ENCODE results near the gene MYEF2.

Gene MYEF2, protein sequence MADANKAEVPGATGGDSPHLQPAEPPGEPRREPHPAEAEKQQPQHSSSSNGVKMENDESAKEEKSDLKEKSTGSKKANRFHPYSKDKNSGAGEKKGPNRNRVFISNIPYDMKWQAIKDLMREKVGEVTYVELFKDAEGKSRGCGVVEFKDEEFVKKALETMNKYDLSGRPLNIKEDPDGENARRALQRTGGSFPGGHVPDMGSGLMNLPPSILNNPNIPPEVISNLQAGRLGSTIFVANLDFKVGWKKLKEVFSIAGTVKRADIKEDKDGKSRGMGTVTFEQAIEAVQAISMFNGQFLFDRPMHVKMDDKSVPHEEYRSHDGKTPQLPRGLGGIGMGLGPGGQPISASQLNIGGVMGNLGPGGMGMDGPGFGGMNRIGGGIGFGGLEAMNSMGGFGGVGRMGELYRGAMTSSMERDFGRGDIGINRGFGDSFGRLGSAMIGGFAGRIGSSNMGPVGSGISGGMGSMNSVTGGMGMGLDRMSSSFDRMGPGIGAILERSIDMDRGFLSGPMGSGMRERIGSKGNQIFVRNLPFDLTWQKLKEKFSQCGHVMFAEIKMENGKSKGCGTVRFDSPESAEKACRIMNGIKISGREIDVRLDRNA

DNA sequence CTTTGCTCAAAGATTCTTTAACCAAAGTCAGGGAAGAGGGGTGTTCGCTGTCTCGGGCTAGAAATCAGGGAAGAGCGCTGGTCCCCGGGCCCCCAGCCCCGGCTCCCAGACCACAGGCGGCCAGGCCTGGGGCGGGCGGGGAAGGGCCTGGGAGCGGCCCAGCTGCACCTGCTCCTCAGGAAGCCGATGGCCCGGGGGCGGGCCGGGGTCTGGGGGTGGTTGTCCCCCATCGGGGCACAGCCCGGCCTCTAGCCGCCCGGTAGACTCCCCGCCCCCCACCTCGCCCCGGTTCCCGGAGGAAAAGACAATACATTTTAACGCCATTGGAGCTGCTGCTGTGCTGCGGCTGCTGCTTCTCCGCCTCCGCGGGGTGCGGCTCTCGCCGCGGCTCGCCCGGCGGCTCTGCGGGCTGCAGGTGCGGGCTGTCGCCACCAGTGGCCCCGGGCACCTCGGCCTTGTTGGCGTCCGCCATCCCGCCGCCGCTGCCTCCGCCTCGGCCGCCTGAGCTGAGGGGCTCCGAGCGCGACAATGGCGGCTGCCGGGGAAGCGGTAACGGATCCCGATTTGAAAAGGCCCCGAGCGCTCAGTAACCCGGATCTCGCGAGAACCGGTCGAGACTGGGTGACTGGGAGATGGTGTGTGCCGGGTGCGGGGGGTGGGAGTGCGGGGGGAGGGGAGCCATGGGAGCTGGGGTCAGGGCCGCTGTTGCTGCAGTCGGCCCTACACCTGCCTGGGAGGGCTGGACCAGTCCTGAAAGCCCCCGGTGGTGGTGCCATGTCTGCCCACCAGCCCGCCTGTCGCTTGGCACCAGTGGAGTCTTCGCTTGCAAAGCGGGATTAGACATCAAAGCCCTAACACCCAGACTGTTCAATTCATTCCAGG is at the start of gene MYEF2:
Gene MYEF2 (minus strand): TSS at position 530 of the 882 bp plus-strand sequence. CDS start 58 bp downstream, at position 472.
- in situ Hi-C loops (cut with HindIII; ENCODE audit: low sequenced_read_pairs): no loop called here

DNA sequence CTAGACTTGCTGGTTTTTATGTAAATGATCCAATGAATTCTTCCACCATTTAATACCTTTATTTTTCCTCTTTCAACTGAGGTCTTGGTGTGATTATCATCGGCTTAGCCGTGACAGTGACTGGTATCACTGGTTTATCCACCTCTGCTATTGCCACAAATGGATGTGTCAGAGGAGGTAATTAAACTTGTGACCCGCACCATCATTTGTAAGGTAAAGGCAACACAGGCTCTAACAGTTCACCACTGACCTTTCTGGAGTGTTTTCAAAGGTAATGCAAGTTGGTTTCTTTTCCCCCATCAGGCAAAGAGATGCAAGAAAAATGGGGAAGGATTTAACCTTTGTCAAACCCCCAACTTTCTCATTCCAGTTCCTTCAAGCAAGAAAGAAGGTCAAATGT is 47.7 kb upstream of the MYEF2 start:
- in situ Hi-C loops (cut with HindIII; ENCODE audit: low sequenced_read_pairs): loop anchor here (25.0 kb wide), 1 partner anchor 88 kb away; no protein-coding TSS in a partner anchor

DNA sequence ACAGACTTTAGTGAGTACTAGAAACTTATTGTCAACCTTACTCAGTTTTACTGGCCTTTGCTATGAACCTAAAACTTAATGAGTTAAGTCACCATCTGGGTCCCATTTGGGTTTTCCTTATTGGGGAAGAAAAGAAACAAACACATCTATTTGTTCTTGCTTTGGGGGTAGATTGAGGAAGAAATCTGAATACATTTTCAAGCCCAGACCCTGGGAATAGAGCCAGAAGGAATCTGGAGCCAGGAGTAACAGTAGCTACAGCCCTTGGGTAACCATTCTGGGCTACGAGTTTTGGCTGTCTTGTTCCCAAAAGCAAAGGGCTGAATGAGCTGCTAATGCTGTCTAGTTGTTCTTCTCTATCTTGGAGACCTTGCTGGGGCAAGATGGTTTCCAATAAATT is 44.5 kb upstream of the MYEF2 start:
- in situ Hi-C loops (cut with HindIII; ENCODE audit: low sequenced_read_pairs): no loop called here

DNA sequence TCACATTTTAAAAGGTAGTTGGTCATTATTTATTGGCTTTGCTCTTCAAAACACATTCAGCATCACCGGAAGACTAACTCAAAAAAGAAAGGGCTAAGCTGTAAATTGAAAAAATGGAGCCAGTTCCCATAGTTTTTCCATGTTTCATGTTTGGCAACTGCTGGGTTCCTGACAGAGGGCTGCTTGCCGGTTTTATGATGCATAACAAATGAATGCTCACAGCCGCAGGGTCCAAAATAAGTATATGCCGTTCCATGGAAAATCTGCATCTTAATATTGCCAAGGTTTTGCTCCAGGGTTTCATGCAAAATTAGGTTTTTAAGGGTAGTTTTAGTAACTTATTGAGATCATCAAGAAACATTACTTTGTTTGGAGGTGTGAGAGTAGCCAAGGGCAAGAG is 43.8 kb upstream of the MYEF2 start:
- in situ Hi-C loops (cut with HindIII; ENCODE audit: low sequenced_read_pairs): no loop called here

DNA sequence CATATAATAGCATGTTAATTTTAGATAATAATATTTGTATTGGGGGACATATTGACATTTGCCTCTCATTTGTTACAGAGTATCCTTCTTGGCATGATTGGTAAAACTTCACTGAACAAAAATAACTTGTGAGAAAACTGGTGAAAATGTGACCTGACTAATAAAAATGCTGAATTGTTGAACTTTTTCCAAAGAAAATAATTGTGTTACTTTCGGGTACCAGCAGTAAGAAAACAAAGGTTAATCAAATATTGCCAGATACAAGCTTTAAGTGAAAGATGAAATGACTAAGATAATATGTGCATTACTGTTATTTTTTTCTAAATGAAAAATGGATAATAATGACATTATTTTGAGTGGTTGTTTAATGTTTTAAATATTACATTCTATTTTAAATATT is 43.2 kb upstream of the MYEF2 start:
- in situ Hi-C loops (cut with HindIII; ENCODE audit: low sequenced_read_pairs): no loop called here

DNA sequence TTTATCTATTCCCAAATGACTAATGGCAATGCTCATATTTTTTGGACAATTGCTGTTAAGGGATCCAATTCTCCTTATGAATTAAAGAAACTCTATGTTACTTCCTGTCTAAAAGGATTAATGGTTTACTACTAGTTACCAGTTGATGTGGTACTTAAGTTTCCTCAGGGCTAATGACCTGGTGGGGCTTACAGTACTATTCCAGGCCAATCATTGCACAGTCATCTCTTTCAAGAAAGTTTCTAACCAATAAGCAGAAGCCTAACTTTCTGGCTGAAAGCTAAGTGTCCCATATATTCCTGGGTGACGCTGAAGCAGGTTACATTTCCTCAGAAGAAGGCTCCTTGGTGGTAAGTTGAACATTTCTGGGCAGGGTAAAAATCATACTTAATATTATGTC is 27.9 kb upstream of the MYEF2 start, which contains the start of gene SLC12A1:
Gene SLC12A1 (plus strand): TSS at position 322 of the 400 bp plus-strand sequence. CDS start 1,418 bp downstream, outside the sequence.
- in situ Hi-C loops (cut with HindIII; ENCODE audit: low sequenced_read_pairs): no loop called here

DNA sequence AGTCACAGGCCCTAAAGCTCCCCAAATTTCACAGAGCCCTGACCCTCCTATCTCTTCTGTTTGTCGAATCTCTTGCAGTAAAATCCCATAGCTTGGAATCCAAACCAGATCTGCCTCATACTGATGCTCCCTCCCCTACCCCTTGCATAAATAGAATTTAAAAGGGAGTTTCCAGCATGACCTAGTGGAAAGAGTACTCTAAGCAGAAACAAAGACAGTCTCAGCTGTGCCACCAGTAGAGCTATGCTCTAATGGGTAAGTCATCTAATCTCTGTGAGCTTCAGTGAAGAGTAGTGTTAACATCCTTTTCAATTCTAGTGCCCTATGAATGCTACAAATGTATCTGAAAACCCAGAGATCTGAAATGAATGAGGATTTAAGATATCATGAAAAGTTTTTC is 24.0 kb upstream of the MYEF2 start:
- in situ Hi-C loops (cut with HindIII; ENCODE audit: low sequenced_read_pairs): no loop called here

DNA sequence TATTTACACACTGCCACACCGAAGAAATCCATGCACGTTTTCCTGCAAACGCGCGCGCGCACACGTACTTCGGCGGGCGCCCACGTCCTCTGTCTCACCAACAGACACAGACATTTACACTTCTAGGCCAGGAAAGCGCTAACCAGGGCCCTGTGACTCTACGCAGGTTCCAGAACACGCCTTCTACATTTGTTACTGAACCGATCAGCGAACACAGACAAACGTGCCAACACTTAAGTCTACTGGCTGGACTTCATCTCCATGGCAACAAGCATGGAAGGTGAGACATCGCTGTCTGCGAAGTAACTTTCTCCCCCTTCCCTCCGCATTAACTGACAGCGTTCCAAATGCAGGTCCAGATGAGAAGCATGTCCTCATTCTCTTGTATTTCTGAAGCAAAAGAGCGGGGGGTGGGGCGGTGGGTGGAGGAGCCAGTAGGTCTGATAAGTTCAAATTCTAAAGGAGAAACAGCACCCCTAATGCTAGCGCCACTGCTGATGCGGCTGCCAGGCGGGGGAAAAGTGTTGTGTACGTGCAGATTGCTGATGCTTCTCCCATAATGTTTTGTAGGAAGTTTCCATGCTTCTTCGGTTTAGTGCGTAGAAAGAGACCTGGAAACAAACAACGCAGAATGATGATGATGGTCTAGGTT is 13.6 kb upstream of the MYEF2 start, which contains the start of gene CTXN2:
Gene CTXN2 (plus strand): TSS at position 92 of the 652 bp plus-strand sequence. CDS start 9,636 bp downstream, outside the sequence.
- in situ Hi-C loops (cut with HindIII; ENCODE audit: low sequenced_read_pairs): no loop called here

DNA sequence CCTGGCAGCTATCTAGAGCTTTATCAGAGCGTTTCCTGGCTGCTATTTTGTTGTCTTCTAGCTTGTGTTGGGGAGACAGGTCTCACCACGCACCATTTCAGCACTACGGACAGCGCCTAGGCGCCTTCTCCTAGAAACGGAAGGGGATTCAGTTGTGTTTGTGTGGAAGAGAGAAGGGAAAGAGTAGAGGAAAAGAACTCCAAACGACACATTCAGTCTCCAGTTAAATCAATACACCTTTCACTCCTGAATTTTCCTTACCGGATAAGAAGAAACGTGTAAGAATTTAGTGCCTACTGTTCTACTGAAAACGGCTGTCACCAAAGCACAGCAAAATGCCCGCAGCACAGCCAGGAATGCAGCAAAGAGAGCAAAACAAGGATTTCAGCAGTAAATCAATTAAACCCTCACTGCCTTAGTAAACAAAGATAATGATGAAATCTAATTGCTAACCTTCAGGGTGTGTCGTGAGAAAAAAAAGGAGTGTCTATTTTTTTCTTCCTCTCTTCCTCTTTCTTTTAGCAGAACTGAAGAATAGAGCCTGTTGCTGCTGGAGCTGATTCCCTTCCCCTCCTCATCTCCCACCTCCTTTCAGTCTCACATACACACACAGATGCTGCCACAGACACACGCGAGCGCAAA is 13.0 kb upstream of the MYEF2 start:
- in situ Hi-C loops (cut with HindIII; ENCODE audit: low sequenced_read_pairs): no loop called here

DNA sequence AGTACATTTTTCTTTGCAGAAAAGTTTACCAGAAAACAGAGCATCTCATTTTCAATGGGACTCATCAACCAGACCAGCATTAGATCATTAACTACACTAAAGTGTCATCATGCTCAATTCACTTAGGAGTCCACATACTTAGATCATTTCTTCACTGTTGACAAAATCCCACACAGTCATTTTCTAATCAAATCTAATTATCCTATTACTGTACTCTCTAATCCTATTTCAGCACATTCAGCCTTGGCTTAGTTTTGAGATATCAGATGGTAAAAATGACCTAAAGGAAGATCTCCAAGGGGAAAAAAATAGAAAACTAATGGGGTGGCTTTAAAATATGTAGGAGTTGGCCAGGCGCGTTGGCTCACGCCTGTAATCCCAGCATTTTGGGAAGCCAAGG is 8.2 kb upstream of the MYEF2 start:
- in situ Hi-C loops (cut with HindIII; ENCODE audit: low sequenced_read_pairs): no loop called here

DNA sequence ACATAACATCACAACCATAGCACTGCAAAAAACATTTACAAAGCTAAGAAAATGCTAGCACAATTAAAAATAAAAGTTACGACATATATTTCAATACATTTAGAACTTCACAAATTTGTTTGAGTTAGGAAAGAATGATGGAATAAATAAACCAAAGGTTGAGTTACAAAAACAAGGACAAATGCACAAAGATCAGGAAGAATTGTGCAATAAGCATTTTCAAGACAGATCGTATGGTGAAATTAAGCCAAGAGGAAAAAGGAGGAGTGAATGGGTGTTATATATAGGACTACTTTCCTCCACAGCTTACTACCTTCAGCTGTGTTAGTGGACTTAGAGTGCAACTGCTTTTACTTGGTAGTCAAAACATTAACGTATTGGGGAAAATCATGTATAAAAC is 7.4 kb upstream of the MYEF2 start:
- in situ Hi-C loops (cut with HindIII; ENCODE audit: low sequenced_read_pairs): no loop called here

DNA sequence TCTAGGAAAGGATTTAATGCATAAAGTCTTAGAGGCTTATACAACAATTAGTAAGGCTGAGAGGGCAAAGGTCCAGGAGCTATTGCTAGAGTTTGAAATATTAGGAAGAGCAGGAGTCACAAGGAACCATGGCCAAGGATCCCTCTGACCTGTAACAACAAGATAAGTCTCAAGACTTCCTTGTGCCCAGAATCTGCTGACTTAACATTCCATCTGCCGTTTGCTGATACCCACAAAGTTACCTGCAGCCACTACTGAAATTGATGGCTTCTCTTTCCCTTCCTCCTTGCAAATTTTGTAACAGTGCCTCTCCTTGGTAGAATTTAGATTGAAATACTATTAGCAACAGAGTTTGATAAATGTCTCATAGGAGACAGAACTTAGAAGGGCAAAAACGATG is 4.7 kb upstream of the MYEF2 start:
- in situ Hi-C loops (cut with HindIII; ENCODE audit: low sequenced_read_pairs): no loop called here

DNA sequence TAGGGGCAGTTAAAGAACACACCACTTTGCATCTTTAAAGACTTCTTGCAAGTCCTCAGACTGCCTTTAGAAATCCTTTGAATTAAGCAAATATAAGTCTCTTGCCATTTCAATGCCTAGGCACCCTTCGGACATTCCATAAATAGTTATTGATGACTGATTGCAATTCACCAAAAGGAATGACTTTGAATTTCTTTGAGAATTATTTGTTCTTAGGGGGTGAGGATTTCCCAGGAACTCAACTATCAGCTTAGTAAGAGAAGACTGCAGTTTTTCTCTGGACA is 495 bp upstream of the MYEF2 start:
- in situ Hi-C loops (cut with HindIII; ENCODE audit: low sequenced_read_pairs): no loop called here

DNA sequence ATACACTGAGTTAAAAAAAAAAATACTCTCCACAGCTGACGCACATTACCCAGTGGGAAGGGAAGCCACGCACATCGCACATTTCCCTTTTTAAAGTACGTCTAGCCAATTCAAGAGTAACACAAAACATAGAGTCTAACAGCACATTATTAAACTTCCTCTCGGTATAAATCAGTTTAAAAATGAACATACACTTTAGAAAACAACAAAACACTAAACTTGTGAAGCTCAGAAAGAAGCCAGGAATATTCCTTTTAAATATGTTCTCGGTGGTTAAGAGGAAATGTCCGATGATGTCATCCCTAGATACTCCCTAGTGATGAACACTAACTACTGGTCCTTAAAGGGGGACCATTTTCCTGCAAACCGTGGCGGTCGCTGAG is 721 bp downstream of the MYEF2 start:
- in situ Hi-C loops (cut with HindIII; ENCODE audit: low sequenced_read_pairs): no loop called here

DNA sequence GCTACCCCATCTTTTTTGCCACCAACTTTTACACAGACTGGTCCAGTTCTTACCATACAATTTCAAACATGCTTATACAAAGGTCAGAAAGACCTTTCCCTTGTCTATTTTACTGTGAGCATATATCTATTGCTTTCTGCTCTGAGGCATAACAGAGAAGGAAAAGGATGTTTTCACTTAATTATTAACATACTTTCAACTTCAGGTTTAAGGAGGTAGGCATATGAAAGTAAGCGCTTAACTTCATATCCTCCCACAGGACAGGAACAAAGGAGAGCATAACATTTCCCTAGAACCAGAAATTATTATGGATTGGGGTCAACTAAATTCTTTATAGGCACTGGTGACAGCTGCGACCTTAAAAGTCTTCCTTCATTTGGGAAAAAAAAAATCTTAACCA is 1.1 kb downstream of the MYEF2 start:
- in situ Hi-C loops (cut with HindIII; ENCODE audit: low sequenced_read_pairs): no loop called here

DNA sequence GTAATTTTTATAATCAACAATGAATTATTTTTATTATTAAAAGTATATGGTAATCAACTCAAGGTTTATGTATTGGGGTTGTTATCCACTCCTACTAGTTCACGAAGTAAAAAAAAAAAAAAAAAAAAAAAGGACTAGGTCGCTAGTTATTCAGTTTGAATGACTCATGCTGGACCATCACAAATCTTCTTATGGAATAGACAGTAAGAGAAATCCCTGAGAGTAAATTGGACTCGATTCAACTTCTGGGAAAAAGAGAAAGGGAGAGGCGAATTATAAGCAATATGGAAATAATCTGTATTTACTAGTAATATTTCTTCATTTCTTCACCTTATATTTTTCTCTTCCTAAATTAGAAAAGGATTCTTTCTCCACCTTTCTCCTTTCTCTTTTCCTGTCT is 2.0 kb downstream of the MYEF2 start:
- in situ Hi-C loops (cut with HindIII; ENCODE audit: low sequenced_read_pairs): no loop called here

DNA sequence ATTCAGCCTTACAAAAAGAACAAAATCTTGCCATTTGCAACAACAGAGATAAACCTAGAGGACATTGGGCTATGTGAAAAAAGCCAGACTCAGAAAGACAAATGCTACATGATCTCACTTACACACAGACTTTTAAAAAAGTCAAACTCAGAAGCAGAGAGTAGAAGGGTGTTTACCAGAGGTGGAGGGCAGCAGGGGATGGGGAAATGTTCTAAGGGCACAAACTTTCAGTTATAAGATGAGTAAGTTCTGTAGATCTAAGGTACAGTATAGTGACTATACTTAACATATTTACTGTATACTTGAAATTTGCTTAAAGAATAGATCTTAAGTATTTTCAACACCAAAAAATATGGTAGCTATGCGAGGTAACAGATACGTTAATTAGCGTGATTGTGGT is 3.0 kb downstream of the MYEF2 start:
- in situ Hi-C loops (cut with HindIII; ENCODE audit: low sequenced_read_pairs): no loop called here

DNA sequence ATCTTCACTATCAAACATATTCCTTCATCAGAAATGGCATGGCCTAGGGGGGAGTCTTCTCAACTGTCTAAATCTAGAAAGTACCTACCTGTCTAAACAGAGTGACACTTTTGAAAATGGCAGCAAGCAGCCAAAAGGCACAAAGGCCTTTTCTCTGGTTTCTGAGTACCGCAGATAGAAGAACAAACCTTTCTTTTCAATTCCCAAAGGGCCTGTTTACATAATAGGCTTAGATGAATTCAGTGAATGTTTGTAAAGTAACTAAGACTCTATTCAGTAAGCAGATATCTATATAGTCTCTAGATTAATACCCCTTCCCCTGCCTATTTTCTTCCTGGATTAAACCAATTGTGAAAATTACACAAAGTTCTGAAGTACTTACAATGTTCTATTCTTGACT is 7.1 kb downstream of the MYEF2 start:
- in situ Hi-C loops (cut with HindIII; ENCODE audit: low sequenced_read_pairs): loop anchor here (5.0 kb wide), 1 partner anchor 39 kb away; no protein-coding TSS in a partner anchor

DNA sequence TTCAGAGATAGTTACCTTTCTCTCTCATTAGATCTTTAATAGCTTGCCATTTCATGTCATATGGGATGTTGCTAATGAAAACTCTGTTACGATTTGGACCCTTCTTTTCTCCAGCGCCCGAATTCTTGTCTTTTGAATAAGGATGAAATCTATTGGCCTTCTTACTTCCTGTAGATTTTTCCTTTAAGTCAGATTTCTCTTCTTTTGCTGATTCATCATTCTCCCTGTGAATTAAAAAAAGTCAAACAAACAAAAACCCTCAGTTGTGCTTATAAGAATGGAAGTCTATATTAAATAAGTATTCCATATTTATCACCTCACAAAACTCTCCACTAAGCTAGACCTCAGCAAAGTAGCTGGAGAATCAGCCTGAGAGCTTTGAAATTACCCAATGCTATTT is 9.5 kb downstream of the MYEF2 start:
- in situ Hi-C loops (cut with HindIII; ENCODE audit: low sequenced_read_pairs): no loop called here

DNA sequence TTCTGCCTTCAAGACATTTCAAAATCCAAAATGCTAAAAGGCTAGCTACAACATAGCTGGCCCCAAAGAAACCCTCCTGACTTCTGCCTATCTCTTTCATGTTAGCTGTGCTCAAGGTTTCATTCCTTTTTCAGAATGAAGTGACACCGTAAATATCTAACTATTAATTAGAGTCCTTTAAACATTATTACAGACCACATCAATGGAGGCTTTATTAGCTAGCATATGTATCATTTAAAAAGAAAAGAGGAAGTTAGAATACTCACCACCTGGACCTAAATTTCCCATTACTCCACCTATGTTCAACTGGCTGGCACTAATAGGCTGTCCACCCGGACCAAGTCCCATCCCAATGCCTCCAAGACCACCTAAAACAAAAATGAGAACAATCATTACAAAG is 24.6 kb downstream of the MYEF2 start:
- in situ Hi-C loops (cut with HindIII; ENCODE audit: low sequenced_read_pairs): no loop called here
